Skin of body (tissue), 2 donors: ENCODE measurements around the gene AK5. TPM values are rescaled to one million over a fixed set of nuclear protein-coding genes. Genes with fewer than 3 reads are reported as not detected.
"Not testable (repeated sequence)": the region's sequence is repeated elsewhere in the genome, so short reads cannot be mapped to it uniquely, and the experiment has no call there.

Experiments used
- DNase-seq: peaks from one replicate; lab custom pipeline; 2025; lab: John Stamatoyannopoulos, UW
- total RNA-seq: library from RNA; depleted of rRNA; stranded (reverse); fragments of >200 nt; gene quantifications from one replicate; pipeline ENCODE4 v1.2.3, GENCODE V29; 2014

Gene AK5
- total RNA-seq, 1 donor from 2014 or later = 6.4 TPM

- no peak for DNase-seq
Measured at GRCh38 chr1:77287535-77287934, 5.7 kb downstream of the AK5 start.

DNA sequence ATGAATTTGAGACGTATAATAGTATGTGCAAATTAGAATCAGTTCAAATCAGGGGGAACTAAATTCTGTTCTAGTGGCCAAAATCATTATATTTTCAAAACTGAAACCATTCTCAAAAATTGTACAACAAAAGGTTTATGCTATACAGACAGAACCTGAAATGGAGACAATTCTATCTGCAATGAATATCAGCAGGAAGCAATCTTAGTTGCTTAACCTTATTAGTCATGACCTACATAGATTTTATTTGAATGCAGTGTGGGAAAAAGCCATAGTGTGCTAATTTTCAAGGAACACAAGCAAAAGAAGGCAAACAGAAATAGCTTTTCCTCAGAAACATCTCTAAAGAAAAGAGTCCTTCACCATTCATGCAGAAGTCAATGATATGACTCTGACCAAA is 6.5 kb downstream of the AK5 start:
- DNase-seq = no peak

DNA sequence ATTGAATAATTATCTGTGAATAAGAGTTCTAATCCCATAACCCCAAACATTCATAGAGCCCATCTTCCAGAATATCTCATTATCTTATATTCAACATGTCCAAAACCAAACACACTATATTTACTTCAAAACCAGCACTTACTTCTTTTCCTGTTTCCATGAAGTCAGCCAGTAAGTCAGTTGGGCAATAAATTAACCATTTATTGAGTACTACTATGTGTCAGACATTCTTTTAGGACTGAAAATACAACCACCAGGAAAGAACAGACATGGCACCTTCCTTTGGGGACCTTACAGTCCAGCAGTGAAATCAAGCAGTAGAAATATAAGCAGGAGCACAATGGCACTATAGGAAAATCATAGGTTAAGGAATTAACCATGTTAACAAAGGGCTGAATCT is 8.8 kb downstream of the AK5 start:
- no peak for DNase-seq

GRCh38 chr1:77292551-77292950 is 10.7 kb downstream of the AK5 start:
- DNase-seq = no peak

DNA sequence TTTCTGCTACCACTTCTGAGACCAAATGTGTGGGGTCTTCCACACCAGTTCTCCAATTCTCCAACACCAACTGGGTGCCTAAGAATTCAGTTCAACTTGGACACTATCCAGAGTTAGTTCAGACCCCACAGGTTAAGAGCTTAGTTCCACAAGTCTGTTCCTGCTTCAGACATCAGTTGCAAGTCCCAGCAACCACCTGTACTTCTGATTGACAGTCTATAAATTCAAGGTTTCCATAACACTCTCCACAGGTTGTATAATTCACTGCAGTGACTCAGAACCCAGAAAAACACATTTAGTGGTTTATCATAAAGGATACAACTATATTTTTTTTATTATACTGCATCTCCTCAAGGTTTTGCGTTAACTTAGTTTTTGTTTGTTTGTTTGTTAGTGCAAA is 18.7 kb downstream of the AK5 start:
- no peak for DNase-seq

GRCh38 chr1:77303387-77303786 is 21.6 kb downstream of the AK5 start:
- no peak for DNase-seq

- no peak for DNase-seq
Measured at GRCh38 chr1:77308889-77309621, 27.2 kb downstream of the AK5 start.

DNA sequence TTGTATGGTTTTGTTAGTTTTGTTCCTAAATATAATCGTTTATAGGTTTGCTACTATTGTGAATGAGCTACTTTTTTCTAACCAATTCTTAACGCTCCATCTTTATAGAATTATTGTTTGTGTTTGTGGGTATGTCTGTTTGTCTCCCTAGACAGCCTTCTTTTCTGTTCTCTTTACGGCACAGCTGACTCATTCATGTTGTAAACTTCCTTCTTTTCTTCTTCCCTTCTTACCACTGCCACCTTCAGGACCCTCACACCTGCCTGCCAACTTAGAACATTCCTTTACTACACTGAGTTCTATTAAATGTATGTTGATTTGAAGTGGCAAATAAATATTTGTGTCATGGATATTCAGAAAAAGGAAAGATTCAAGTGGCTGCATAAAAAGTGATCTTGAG is 29.1 kb downstream of the AK5 start:
- DNase-seq = no peak

- DNase-seq = not testable (repeated sequence)
Measured at GRCh38 chr1:77312364-77312763, 30.5 kb downstream of the AK5 start.

DNA sequence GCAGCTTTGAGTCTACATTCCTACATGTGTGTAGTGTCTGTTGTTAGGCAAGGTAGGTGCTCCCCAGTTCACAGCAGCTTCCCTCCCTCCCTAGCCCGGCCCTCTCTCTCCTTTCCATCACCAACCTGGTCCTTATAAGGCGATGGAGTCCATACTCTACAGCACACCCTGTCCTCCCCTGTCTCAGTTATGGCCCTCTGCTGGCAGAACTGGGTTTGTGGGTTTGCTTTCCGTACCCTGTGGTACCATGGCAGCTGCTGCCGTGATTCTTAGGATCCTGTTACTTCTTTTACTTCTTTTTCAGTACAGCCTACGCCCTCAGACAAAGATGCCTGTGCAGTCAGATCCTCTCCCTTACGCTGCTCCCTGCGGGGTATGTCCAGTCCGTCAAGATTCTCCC is 31.7 kb downstream of the AK5 start:
- no peak for DNase-seq

DNA sequence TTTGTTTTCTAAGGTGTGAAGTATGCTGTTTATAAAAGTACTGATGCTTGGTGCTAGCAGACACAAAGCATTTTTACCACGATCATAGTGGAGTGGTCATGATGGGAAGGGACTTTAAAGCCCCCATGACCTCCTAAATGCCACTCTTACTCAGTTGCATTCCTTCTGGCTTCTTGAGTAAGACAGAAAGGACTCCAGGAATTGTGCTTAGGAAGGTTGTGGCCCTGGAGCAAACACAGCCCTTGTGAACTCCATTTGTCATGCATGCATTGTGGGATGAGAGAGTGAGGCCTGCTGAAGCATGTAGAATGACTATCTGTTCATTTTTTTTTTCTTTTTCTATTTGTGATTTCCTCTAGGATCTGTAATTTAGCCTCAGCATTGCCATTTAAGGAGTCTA is 34.2 kb downstream of the AK5 start:
- DNase-seq = no peak

GRCh38 chr1:77316966-77317365 is 35.1 kb downstream of the AK5 start:
- DNase-seq = no peak

- DNase-seq = no peak
Measured at GRCh38 chr1:77319036-77319705, 37.4 kb downstream of the AK5 start.

DNA sequence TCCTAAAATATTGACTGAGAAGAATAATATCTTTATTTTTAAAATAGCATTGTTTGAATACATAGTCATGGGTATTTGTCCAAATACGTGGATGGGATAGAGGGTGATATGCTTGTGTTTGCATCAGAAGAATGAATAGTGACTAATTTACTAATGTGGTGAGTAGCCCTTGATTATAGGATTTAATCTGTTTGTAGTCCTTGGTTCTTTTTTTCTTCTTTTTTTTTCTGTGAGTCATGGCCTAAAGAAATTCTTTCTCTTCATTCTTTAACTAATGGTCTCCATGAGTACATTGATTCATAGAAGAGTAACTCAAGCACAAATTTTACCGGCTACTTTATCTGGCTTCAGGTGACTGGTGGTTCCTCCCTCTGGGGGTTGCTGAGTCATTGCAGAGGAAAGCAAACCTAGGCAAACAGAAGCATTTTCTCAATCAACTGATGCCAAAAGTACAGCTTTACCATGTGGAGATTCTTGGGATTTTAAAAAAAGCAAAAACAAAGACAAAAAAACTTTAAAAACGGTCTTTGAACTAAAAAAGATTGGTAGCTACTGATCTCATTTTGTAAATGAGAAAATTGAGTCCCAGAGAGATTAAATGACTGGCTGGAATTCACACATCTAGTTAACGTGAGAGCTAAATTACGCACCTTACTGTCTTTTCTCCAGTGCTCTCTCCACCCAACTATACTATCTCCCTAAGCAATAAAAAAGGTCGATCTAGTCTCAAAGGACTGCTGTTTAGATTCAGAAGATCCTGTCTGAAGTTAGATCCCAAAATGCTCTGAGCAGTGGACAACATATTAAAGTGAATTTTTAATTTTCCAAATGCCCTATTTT is 40.5 kb downstream of the AK5 start:
- DNase-seq = no peak

GRCh38 chr1:77333501-77333900 is 51.7 kb downstream of the AK5 start:
- DNase-seq = no peak

DNA sequence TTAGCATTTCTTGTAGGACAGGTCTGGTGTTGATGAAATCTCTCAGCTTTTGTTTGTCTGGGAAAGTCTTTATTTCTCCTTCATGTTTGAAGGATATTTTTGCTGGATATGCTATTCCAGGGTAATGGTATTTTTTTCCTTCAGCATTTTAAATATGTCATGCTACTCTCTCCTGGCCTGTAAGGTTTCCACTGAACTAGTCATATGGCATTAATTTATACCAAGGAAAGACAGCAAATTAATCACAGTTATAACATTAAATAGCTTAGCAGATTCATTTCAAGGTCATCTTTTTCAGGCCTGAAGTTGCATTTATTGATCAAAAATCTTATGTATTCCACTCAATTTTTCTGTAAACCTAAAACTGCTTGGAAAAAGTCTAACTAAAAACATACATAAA is 54.9 kb downstream of the AK5 start:
- no peak for DNase-seq

DNA sequence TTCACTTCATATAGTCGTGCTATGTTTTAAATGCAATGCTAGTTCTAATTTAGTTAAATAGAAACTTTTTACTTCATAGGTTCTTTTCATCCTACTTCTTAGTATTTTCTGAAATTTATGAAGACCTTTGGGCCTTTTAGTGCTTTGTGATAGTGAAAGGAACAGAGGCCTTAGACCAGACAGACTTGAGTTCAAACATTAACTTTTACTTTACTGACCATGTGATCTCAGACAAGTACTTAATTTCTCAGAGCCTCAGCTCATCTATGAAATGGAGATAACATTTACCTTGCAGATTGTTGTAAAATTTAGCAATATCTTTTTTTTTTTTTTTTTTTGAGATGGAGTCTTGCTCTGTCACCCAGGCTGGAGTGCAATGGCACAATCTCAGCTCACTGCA is 57.5 kb downstream of the AK5 start:
- no peak for DNase-seq

DNA sequence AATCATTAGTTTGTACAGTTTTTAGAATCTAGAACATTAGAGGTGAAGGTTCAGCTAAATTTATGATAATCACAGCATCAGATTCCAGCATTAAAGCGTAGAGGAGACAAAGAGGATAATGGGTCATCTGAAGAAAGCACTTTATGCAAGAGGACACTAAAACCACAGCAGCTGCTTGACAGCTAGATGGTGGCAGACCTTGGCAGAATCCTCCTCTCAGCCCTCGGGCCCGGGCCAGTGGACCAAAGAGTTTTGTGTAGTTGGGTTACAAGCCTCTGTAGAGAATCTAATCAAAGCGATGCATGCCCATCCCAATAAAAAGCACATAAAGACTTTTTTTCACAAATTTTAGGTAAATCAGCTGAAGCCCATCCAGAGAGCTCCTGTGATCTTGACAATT is 59.4 kb downstream of the AK5 start:
- DNase-seq = no peak

DNA sequence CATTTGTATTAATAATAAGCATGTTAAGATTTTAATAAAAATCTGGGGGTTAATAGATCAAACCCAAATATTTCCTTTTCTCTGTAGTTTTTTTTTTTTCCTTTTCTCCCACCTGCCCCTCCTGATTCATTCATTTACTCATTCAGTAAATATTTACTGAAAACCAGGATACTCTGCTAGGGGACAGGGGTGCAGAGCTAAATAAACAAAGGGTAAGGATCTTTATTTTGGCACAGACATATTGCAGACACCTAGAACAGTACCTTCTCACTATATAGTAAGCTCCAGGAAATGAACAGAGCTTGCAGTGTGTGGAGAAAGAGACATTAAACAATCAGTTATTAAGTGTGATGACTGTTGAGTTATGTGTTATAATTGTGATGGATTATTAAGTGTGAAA is 60.9 kb downstream of the AK5 start:
- DNase-seq = no peak

DNA sequence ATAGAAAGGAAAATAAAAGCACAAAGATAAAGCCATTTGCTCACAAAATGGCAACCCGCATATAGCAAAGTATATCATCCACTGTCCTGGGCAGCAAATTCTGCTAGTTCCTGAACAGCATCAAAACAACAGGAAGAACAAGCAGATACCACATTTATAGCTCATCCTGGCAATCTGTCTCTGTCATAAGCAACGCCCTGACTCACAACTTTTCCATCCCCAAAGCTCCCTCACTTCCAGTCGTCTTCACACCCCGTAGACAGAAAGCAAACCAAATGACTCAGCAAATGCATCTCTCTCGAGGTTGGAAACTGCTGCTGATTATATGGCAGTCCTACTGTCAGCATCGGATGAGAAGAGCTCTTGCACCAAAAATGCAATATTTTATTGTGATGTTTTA is 65.8 kb downstream of the AK5 start:
- no peak for DNase-seq

- no peak for DNase-seq
Measured at GRCh38 chr1:77348549-77348948, 66.7 kb downstream of the AK5 start.

GRCh38 chr1:77349275-77349674 is 67.5 kb downstream of the AK5 start:
- no peak for DNase-seq
